Testis (tissue), 3 donors: ENCODE results near the gene MAPK8IP1. TPM values are rescaled to one million over a fixed set of nuclear protein-coding genes. Genes with fewer than 3 reads are reported as not detected.
A peak's percentile ranks its signal among the peaks of the same experiment; 100 is the strongest.

Experiments used
- DNase-seq: peaks from one replicate; pipeline ENCODE4 v3.0.0-alpha.2; 2019
- H3K27ac ChIP-seq, 2 donors: fragments of 200-600 bp; sonication (generic); one replicate each; pipeline ENCODE4 v1.5.1; 2019
- H3K27me3 ChIP-seq: fragments of 200-600 bp; sonication (generic); one replicate; pipeline ENCODE4 v1.5.1; 2019
- H3K36me3 ChIP-seq: fragments of 200-600 bp; sonication (generic); one replicate; pipeline ENCODE4 v1.5.1; 2017; ENCODE audit warnings: low read depth; ENCODE audit errors: missing control alignments
- H3K4me1 ChIP-seq: fragments of 200-600 bp; sonication (generic); one replicate; pipeline ENCODE4 v1.5.1; 2019
- H3K4me3 ChIP-seq, 2 donors: fragments of 200-600 bp; sonication (generic); one replicate each; pipeline ENCODE4 v1.5.1; 2017 to 2019
- H3K9me3 ChIP-seq: fragments of 200-600 bp; sonication (generic); one replicate; pipeline ENCODE4 v1.5.1; 2017
- CTCF ChIP-seq, 3 experiments: fragments of 450-650 bp in 2 of 3; fragments of 200-600 bp in 1 of 3; sonication (generic) in 1 of 3; IDR thresholded peaks; one replicate each; pipeline ENCODE4 v1.5.1; 2016 to 2019; ENCODE audit warnings: antibody characterized with exemption in 3 of 3, mild to moderate bottlenecking in 2 of 3, moderate library complexity in 1 of 3
- POLR2A ChIP-seq: fragments of 450-650 bp; IDR thresholded peaks from one replicate; pipeline ENCODE4 v1.6.1; 2017; ENCODE audit warnings: antibody characterized with exemption, mild to moderate bottlenecking, moderate library complexity
- WGBS, 2 donors: methylation state at CpG; one replicate each; pipeline ENCODE4 v1.1.5; 2018; 5-methylcytosine and 5-hydroxymethylcytosine counted together
- intact Hi-C: fragments of 100-400 bp; cut with DNase I; formaldehyde crosslinking; loops from one replicate; pipeline ENCODE4 v1.15.1; 2023; ENCODE audit warnings: low total_unique reads
- polyA plus RNA-seq: library from polyadenylated mRNA; stranded (reverse); fragments of 350-450 nt; fragmentation: Illumina TruSeq; extraction: RNeasy Lipid Tissue Mini Kit (QIAGEN cat#74804); gene quantifications from one replicate; pipeline ENCODE4 v1.2.3, GENCODE V29; 2014; ENCODE audit warnings: low read depth, low replicate concordance; ENCODE audit not compliant: insufficient read depth
- total RNA-seq, 2 donors: library from RNA; depleted of rRNA; stranded (reverse); fragments of >200 nt; gene quantifications; one replicate each; pipeline ENCODE4 v1.2.3, GENCODE V29; 2016

MAPK8IP1 gene
- total and polyA plus RNA-seq, 3 donors from 2014 or later, result 54.5 to 62.9 (median 57.5) TPM

GRCh38 chr11:45920531-45921477, 35.4 kb downstream of the MAPK8IP1 start:
- intact Hi-C loops, result no loop called here
- H3K36me3 ChIP-seq, result no peaks in the 10 kb centered on the region
- TF ChIP-seq CTCF (IDR thresholded peaks at IDR 0.05) (no peak), POLR2A (no peak)
- no peak for DNase-seq
- H3K27me3 ChIP-seq, result no peaks in the 10 kb centered on the region
- 75 to 94% methylated on average over 5 to 6 of the region's 6 CpGs for WGBS, 2 donors
- no peaks in the 10 kb centered on the region for H3K9me3 ChIP-seq
- peaks cover 22% of the 10 kb centered on the region for H3K4me1 ChIP-seq
- H3K4me3 ChIP-seq, result no peak overlapping the region
- peak overlapping the region in 1 of 2 donors; percentile 59 for H3K27ac ChIP-seq

- Histone ChIP-seq H3K9me3 (no peaks in the 10 kb centered on the region), H3K4me1 (peaks cover 19% of the 10 kb centered on the region), H3K4me3 (peak overlapping the region; percentile 41 to 54), H3K36me3 (no peaks in the 10 kb centered on the region), H3K27me3 (no peaks in the 10 kb centered on the region), H3K27ac (peak overlapping the region; percentile 3 to 59)
- TF ChIP-seq CTCF (IDR thresholded peaks at IDR 0.05), result no peak
- no peak for TF ChIP-seq POLR2A
- peak; percentile 47 for DNase-seq
- WGBS, 2 donors, result 8 to 32% methylated on average over 16 to 49 of the region's 54 CpGs
- intact Hi-C loops, result no loop called here
Observed at GRCh38 chr11:45921561-45922424, 36.3 kb downstream of the MAPK8IP1 start.

GRCh38 chr11:45922425-45923082, 37.1 kb downstream of the MAPK8IP1 start, which contains the start of gene LARGE2:
LARGE2 (plus strand) TSS chr11:45922656; CDS start chr11:45922883, 227 bp downstream.
- 0 to 2% methylated on average over 8 to 49 of the region's 73 CpGs for WGBS, 2 donors

More at GRCh38 chr11:45922425-45923082, 37.1 kb downstream of the MAPK8IP1 start, which contains the start of gene LARGE2:
- peak within 1 kb of the TSS; percentile 3 to 59 for H3K27ac ChIP-seq
- TF ChIP-seq CTCF (IDR thresholded peaks at IDR 0.05) (no peak), POLR2A (no peak)
- H3K9me3 ChIP-seq, result no peaks in the 10 kb centered on the region
- H3K4me3 ChIP-seq, result peak within 1 kb of the TSS; percentile 41 to 54
- intact Hi-C loops, result no loop called here
- no peaks in the 10 kb centered on the region for H3K36me3 ChIP-seq
- H3K4me1 ChIP-seq, result peaks cover 14% of the 10 kb centered on the region
- no peak for DNase-seq
- no peaks in the 10 kb centered on the region for H3K27me3 ChIP-seq
